Measurements from ENCODE around the gene NDC1. TPM values are rescaled to one million over a fixed set of nuclear protein-coding genes. Genes with fewer than 3 reads are reported as not detected.

Gene NDC1
- total RNA-seq, 2 donors from 2014 or later, result 32.4 to 38.7 TPM

DNA sequence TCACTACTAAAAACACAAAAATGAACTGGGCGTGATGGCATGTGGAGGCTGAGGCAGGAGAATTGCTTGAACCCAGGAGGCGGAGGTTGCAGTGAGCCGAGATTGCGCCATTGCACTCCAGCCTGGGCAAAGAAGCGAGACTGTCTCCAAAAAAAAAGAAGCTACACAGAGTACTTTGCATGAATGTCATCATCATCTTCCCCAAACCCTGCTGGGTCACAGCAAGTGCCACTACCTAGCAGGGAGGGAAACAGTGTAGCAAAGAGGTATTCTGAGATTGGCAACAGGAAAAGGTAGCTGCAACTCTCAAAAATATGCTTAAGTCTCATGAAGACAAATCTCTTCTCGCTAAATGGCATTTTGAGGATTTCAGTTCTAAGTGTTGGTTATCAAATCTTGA is 12.8 kb downstream of the NDC1 start:
- no peaks in the 10 kb centered on the region for H3K27me3 Mint-ChIP-seq (ENCODE audit: insufficient read depth)
- H3K4me3 ChIP-seq (ENCODE audit: low read length), result no peak overlapping the region
- H3K36me3 Mint-ChIP-seq (ENCODE audit: low read depth), result peaks cover 40% of the 10 kb centered on the region
- 97 to 100% methylated on average over 5 to 6 of the region's 6 CpGs for WGBS, 2 experiments (ENCODE audit: insufficient coverage in 1 of 2, insufficient read length in 1 of 2)
- no peak overlapping the region for H3K27ac ChIP-seq (ENCODE audit: low read depth, low read length)
- DNase-seq, result no peak
- H3K4me1 ChIP-seq (ENCODE audit: control insufficient read depth, insufficient read depth, low read length), result no peaks in the 10 kb centered on the region
- no peaks in the 10 kb centered on the region for H3K9me3 ChIP-seq (ENCODE audit: control insufficient read depth, low read length)
- H3K27me3 ChIP-seq (ENCODE audit: control insufficient read depth, insufficient read depth, low read length, poor library complexity, severe bottlenecking), result no peaks in the 10 kb centered on the region
- no peak overlapping the region for H3K9ac ChIP-seq (ENCODE audit: extremely low read depth, low read length, poor library complexity, severe bottlenecking)
- no peak overlapping the region for H3K27ac Mint-ChIP-seq
- H3K4me1 Mint-ChIP-seq, result no peaks in the 10 kb centered on the region
- peaks cover 51% of the 10 kb centered on the region for H3K36me3 ChIP-seq (ENCODE audit: control insufficient read depth, insufficient read depth, low read length)
- TF ChIP-seq CTCF (conservative IDR thresholded peaks at IDR 0.05), result no peak
- no peak overlapping the region for H3K4me3 Mint-ChIP-seq
- H3K9me3 Mint-ChIP-seq, result no peaks in the 10 kb centered on the region

DNA sequence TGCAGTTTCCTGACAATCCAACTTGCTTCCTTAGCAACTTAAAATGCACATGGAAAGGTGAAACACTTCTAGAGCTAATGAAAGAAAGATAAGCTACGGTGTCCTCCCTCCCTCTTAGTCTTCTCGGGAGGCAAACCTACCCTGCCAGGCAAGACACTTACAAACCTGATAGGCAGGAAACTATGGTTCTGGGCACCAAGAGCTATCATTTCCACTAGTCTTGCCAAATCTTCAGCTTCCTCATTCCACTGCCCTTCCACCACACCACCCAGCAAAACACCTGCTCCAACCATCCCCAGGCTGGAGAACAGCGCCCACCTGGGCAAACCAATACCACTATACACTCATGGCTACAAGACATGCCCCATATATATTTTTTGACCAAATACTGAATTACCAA is 15.2 kb downstream of the NDC1 start:
- peak overlapping the region; percentile 22 for H3K27ac Mint-ChIP-seq
- H3K4me1 Mint-ChIP-seq, result no peaks in the 10 kb centered on the region
- WGBS, 2 experiments (ENCODE audit: insufficient coverage in 1 of 2, insufficient read length in 1 of 2), result 91 to 97% methylated on average over 3 of the region's 3 CpGs
- H3K9ac ChIP-seq (ENCODE audit: extremely low read depth, low read length, poor library complexity, severe bottlenecking), result no peak overlapping the region
- no peaks in the 10 kb centered on the region for H3K27me3 Mint-ChIP-seq (ENCODE audit: insufficient read depth)
- H3K27ac ChIP-seq (ENCODE audit: low read depth, low read length), result no peak overlapping the region
- TF ChIP-seq CTCF (conservative IDR thresholded peaks at IDR 0.05), result no peak
- no peak overlapping the region for H3K4me3 Mint-ChIP-seq
- peaks cover 59% of the 10 kb centered on the region for H3K36me3 ChIP-seq (ENCODE audit: control insufficient read depth, insufficient read depth, low read length)
- H3K27me3 ChIP-seq (ENCODE audit: control insufficient read depth, insufficient read depth, low read length, poor library complexity, severe bottlenecking), result no peaks in the 10 kb centered on the region
- H3K36me3 Mint-ChIP-seq (ENCODE audit: low read depth), result peaks cover 49% of the 10 kb centered on the region
- H3K9me3 Mint-ChIP-seq, result no peaks in the 10 kb centered on the region
- no peaks in the 10 kb centered on the region for H3K9me3 ChIP-seq (ENCODE audit: control insufficient read depth, low read length)
- H3K4me3 ChIP-seq (ENCODE audit: low read length), result no peak overlapping the region
- no peaks in the 10 kb centered on the region for H3K4me1 ChIP-seq (ENCODE audit: control insufficient read depth, insufficient read depth, low read length)
- DNase-seq, result no peak

DNA sequence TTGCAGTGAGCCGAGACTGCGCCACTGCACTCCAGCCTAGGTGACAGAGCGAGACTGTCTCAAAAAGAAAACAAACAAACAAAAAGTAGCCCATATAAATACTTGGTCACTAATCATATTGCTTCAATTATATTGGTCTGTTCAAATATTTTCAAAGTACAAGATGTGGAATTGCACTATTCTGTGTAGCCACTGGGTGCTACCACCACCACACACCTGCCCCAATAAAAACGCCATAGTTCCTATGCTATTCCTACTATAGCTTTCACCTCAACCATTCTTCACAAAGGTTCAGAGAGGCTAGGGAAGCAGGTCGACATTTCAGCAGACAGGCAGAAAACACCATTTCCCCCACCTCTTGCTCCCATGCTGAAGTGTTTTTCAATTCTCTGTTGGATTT is 16.7 kb downstream of the NDC1 start:
- peak; percentile 30 for TF ChIP-seq CTCF (conservative IDR thresholded peaks at IDR 0.05)
- H3K4me1 Mint-ChIP-seq, result no peaks in the 10 kb centered on the region
- no peaks in the 10 kb centered on the region for H3K9me3 ChIP-seq (ENCODE audit: control insufficient read depth, low read length)
- no peak overlapping the region for H3K27ac Mint-ChIP-seq
- peaks cover 67% of the 10 kb centered on the region for H3K36me3 ChIP-seq (ENCODE audit: control insufficient read depth, insufficient read depth, low read length)
- H3K4me3 Mint-ChIP-seq, result no peak overlapping the region
- 90 to 94% methylated on average over 2 to 5 of the region's 5 CpGs for WGBS, 2 experiments (ENCODE audit: insufficient coverage in 1 of 2, insufficient read length in 1 of 2)
- peaks cover 2% of the 10 kb centered on the region for H3K9me3 Mint-ChIP-seq
- no peaks in the 10 kb centered on the region for H3K27me3 ChIP-seq (ENCODE audit: control insufficient read depth, insufficient read depth, low read length, poor library complexity, severe bottlenecking)
- no peak overlapping the region for H3K27ac ChIP-seq (ENCODE audit: low read depth, low read length)
- no peaks in the 10 kb centered on the region for H3K27me3 Mint-ChIP-seq (ENCODE audit: insufficient read depth)
- no peaks in the 10 kb centered on the region for H3K4me1 ChIP-seq (ENCODE audit: control insufficient read depth, insufficient read depth, low read length)
- H3K36me3 Mint-ChIP-seq (ENCODE audit: low read depth), result peaks cover 61% of the 10 kb centered on the region
- no peak for DNase-seq
- no peak overlapping the region for H3K4me3 ChIP-seq (ENCODE audit: low read length)
- no peak overlapping the region for H3K9ac ChIP-seq (ENCODE audit: extremely low read depth, low read length, poor library complexity, severe bottlenecking)

Measured in endodermal cell (in vitro differentiated cells).